ENCODE data around the gene DNAJC8. TPM values are rescaled to one million over a fixed set of nuclear protein-coding genes. Genes with fewer than 3 reads are reported as not detected.

DNAJC8 gene
- total RNA-seq, 1 experiment from 2014 or later = 61.4 TPM

GRCh38 chr1:28235755-28236655, 3.2 kb upstream of the DNAJC8 start, which contains the start of gene ATP5IF1:
TSS of gene ATP5IF1 (plus strand) at chr1:28236124. CDS start at chr1:28236184, 60 bp downstream.
- BruUV-seq (replicated peaks) = no TSS peak
- CTCF ChIA-PET = interaction anchor here (0.6 kb wide), 2 partner anchors 10 to 424 kb away, joined by 3 to 8 read pairs; no protein-coding TSS in a partner anchor
- DNase-seq = peak; percentile 93 to 94
- Histone ChIP-seq H3K4me2 (peak within 1 kb of the TSS; percentile 82), H3K9me3 (ENCODE audit: insufficient read depth, low read depth) (no peaks in the 10 kb centered on the region), H3K79me2 (ENCODE audit: low read depth) (peaks cover 36% of the 10 kb centered on the region), H3K4me3 (peak within 1 kb of the TSS; percentile 88), H4K20me1 (ENCODE audit: insufficient read depth) (no peaks in the 10 kb centered on the region), H3K4me1 (replicated peaks; ENCODE audit: insufficient read depth) (peaks cover 9% of the 10 kb centered on the region; the same call in 1 of the 2 replicates), H3K9me2 (ENCODE audit: insufficient read depth) (no peaks in the 10 kb centered on the region), H3F3A (ENCODE audit: insufficient read depth, low read depth) (no peaks in the 10 kb centered on the region), H2AFZ (peak within 1 kb of the TSS; percentile 97), H3K36me3 (ENCODE audit: low read depth) (no peaks in the 10 kb centered on the region), H3K27me3 (ENCODE audit: insufficient read depth, low read depth) (no peaks in the 10 kb centered on the region), H3K27ac (no peak within 1 kb of the TSS)
- intact Hi-C loops (cut with micrococcal nuclease; ENCODE audit: unreplicated experiment) = no loop called here
- POLR2A ChIA-PET (ENCODE audit: unreplicated experiment) = interaction anchor here (0.5 to 0.8 kb wide), 11 partner anchors 10 to 399 kb away, joined by 3 to 31 read pairs (median 6); no protein-coding TSS in a partner anchor
- TF ChIP-seq EZH2 (IDR thresholded peaks at IDR 0.05; ENCODE audit: low read depth) = no peak

GRCh38 chr1:28233264-28233606, 406 bp upstream of the DNAJC8 start:
- no TSS peak for BruUV-seq (replicated peaks)
- POLR2A ChIA-PET (ENCODE audit: unreplicated experiment) = no interaction called here
- Histone ChIP-seq H3F3A (ENCODE audit: insufficient read depth, low read depth) (no peaks in the 10 kb centered on the region), H2AFZ (peak overlapping the region; percentile 87; the same call in 1 of the 2 replicates), H3K4me1 (replicated peaks; ENCODE audit: insufficient read depth) (peaks cover 9% of the 10 kb centered on the region; the same call in 1 of the 2 replicates), H3K79me2 (ENCODE audit: low read depth) (peaks cover 47% of the 10 kb centered on the region), H3K27ac (no peak overlapping the region), H4K20me1 (ENCODE audit: insufficient read depth) (no peaks in the 10 kb centered on the region; the same call in 1 of the 2 replicates), H3K27me3 (ENCODE audit: insufficient read depth, low read depth) (no peaks in the 10 kb centered on the region), H3K4me2 (peak overlapping the region; percentile 84), H3K36me3 (ENCODE audit: low read depth) (0 out of 2 replicates have a peak, but pooled peaks cover 4% of the 10 kb centered on the region), H3K9me3 (ENCODE audit: insufficient read depth, low read depth) (no peaks in the 10 kb centered on the region), H3K4me3 (peak overlapping the region; percentile 98; the same call in 1 of the 2 replicates), H3K9me2 (ENCODE audit: insufficient read depth) (no peaks in the 10 kb centered on the region)
- DNase-seq = no peak
- intact Hi-C loops (cut with micrococcal nuclease; ENCODE audit: unreplicated experiment) = no loop called here
- TF ChIP-seq EZH2 (IDR thresholded peaks at IDR 0.05; ENCODE audit: low read depth) (no peak), CTCF (conservative IDR thresholded peaks at IDR 0.05) (no peak)
- CTCF ChIA-PET = no interaction called here

GRCh38 chr1:28229996-28230395, 2.8 kb downstream of the DNAJC8 start:
- no peak overlapping the region for H2AFZ ChIP-seq
- no peak overlapping the region for H3K4me2 ChIP-seq
- no peaks in the 10 kb centered on the region for H3F3A ChIP-seq (ENCODE audit: insufficient read depth, low read depth)
- H3K9me3 ChIP-seq (ENCODE audit: insufficient read depth, low read depth) = no peaks in the 10 kb centered on the region
- TF ChIP-seq CTCF (conservative IDR thresholded peaks at IDR 0.05) (no peak), EZH2 (IDR thresholded peaks at IDR 0.05; ENCODE audit: low read depth) (no peak)
- BruUV-seq (replicated peaks) = no TSS peak
- DNase-seq = no peak
- H3K9me2 ChIP-seq (ENCODE audit: insufficient read depth) = no peaks in the 10 kb centered on the region
- intact Hi-C loops (cut with micrococcal nuclease; ENCODE audit: unreplicated experiment) = no loop called here
- no peaks in the 10 kb centered on the region for H3K27me3 ChIP-seq (ENCODE audit: insufficient read depth, low read depth)
- no peak overlapping the region for H3K4me3 ChIP-seq
- no peaks in the 10 kb centered on the region; the same call in 1 of the 2 replicates for H3K4me1 ChIP-seq (replicated peaks; ENCODE audit: insufficient read depth)
- H3K79me2 ChIP-seq (ENCODE audit: low read depth) = peaks cover 30% of the 10 kb centered on the region
- H3K27ac ChIP-seq = no peak overlapping the region
- ChIA-PET POLR2A (ENCODE audit: unreplicated experiment) (interaction anchor here (0.6 kb wide), 1 partner anchor 40 kb away, joined by 4 read pairs; no protein-coding TSS in a partner anchor), CTCF (no interaction called here)
- H3K36me3 ChIP-seq (ENCODE audit: low read depth) = 0 out of 2 replicates have a peak, but pooled peaks cover 4% of the 10 kb centered on the region
- no peaks in the 10 kb centered on the region; the same call in 1 of the 2 replicates for H4K20me1 ChIP-seq (ENCODE audit: insufficient read depth)
